Stimulated activated effector memory CD8-positive, alpha-beta T cell treated with anti-CD3 and anti-CD28 coated beads, Interleukin-12 subunit alpha, Interleukin-12 subunit beta, amount 100 ng/mL, for 72 hours (primary cell): Measurements from ENCODE around the gene CELF3.
"Not testable (repeated sequence)": the region's sequence is repeated elsewhere in the genome, so short reads cannot be mapped to it uniquely, and the experiment has no call there.

Experiments used
- ATAC-seq: fragments of 150-1000 bp; cut with Tn5 transposase; 2 replicates; pipeline ENCODE4 v1.10.0; 2021
- DNase-seq, 2 donors: peaks; one replicate each; pipeline ENCODE4 v3.0.0; 2021 to 2022; ENCODE audit warnings: low spot score in 2 of 2
- H3K27ac Mint-ChIP-seq: one replicate; pipeline ENCODE4 v1.8.0; 2022; ENCODE audit warnings: mild to moderate bottlenecking, mixed read lengths
- H3K36me3 Mint-ChIP-seq: one replicate; pipeline ENCODE4 v1.8.0; 2022; ENCODE audit warnings: mild to moderate bottlenecking, mixed read lengths
- H3K4me1 Mint-ChIP-seq: one replicate; pipeline ENCODE4 v1.8.0; 2022; ENCODE audit warnings: mixed read lengths
- H3K4me3 Mint-ChIP-seq: one replicate; pipeline ENCODE4 v1.8.0; 2022; ENCODE audit warnings: mild to moderate bottlenecking, mixed read lengths
- H3K9me3 Mint-ChIP-seq: one replicate; pipeline ENCODE4 v1.8.0; 2022; ENCODE audit warnings: mixed read lengths

Gene CELF3

DNA sequence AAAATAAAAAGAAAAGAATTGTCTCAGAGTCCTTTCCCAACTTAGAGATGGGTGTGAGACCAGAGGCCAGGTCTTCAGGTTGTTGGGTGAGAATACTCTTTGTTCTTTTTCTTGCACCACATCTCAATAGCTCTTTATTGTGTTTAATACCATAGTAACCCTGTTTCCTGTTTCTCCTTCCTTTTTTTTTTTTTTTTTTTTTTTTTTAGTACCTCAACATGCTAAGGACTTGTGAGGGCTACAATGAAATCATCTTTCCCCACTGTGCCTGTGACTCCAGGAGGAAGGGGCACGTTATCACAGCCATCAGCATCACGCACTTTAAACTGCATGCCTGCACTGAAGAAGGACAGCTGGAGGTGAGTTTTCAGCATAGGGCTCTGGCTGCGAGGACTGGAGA lies 24.4 kb downstream of the CELF3 start:
- peaks cover 76% of the 10 kb centered on the region for H3K36me3 Mint-ChIP-seq
- no peak for DNase-seq
- no peaks in the 10 kb centered on the region for H3K9me3 Mint-ChIP-seq
- ATAC-seq, result no peak
- H3K27ac Mint-ChIP-seq, result no peak overlapping the region
- H3K4me1 Mint-ChIP-seq, result no peaks in the 10 kb centered on the region
- H3K4me3 Mint-ChIP-seq, result no peak overlapping the region

GRCh38 chr1:151689494-151689893 lies 27.1 kb downstream of the CELF3 start:
- no peak overlapping the region for H3K4me3 Mint-ChIP-seq
- no peaks in the 10 kb centered on the region for H3K9me3 Mint-ChIP-seq
- ATAC-seq, result no peak
- no peak for DNase-seq
- H3K4me1 Mint-ChIP-seq, result no peaks in the 10 kb centered on the region
- H3K27ac Mint-ChIP-seq, result no peak overlapping the region
- H3K36me3 Mint-ChIP-seq, result peaks cover 67% of the 10 kb centered on the region

DNA sequence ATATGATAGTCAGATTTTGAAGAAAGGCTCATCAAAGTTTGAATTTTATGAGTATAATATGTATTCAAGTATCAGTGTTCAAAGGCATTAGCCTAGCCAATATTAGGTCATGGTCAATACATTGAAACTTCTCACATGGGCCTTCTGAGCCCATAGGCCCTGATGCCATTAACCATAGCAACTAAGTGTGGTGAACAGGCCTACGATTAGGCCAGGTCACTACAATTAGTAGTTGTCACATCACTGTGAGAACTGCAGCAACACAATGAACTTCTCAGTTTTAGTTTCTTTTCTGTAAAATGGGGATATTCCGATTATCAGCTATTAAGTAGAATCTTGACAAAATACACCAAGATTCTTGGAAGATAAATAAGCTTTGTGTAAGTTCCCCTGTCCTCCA lies 30.0 kb downstream of the CELF3 start:
- Mint-ChIP-seq H3K27ac (no peak overlapping the region), H3K4me3 (no peak overlapping the region), H3K36me3 (peaks cover 46% of the 10 kb centered on the region), H3K4me1 (no peaks in the 10 kb centered on the region), H3K9me3 (no peaks in the 10 kb centered on the region)
- ATAC-seq (no peak), DNase-seq (no peak)

- peaks cover 54% of the 10 kb centered on the region for H3K36me3 Mint-ChIP-seq
- H3K4me3 Mint-ChIP-seq, result no peak overlapping the region
- no peak overlapping the region for H3K27ac Mint-ChIP-seq
- peaks cover 5% of the 10 kb centered on the region for H3K4me1 Mint-ChIP-seq
- no peak for ATAC-seq
- DNase-seq, result no peak
- H3K9me3 Mint-ChIP-seq, result no peaks in the 10 kb centered on the region
Measured at GRCh38 chr1:151684128-151684527, 32.5 kb downstream of the CELF3 start.

DNA sequence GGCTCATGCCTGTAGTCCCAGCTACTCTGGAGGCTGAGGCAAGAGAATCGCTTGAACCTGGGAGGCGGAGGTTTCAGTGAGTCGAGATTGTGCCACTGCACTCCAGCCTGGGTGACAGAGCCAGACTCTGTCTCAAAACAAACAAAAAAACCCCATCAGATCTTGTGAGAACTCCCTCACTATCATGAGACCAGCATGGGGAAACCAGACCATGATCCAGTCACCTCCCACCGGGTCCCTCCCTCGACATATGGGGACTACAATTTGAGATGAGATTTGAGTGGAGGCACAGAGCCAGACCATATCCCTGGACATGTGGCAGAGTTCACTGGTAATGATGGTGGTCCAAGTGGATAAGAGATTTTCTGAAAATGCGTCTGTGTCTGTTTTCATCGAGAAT lies 33.7 kb downstream of the CELF3 start:
- not testable (repeated sequence) for H3K9me3 Mint-ChIP-seq, H3K4me3 Mint-ChIP-seq, DNase-seq, ATAC-seq, H3K4me1 Mint-ChIP-seq, H3K27ac Mint-ChIP-seq
- peaks cover 59% of the 10 kb centered on the region for H3K36me3 Mint-ChIP-seq

DNA sequence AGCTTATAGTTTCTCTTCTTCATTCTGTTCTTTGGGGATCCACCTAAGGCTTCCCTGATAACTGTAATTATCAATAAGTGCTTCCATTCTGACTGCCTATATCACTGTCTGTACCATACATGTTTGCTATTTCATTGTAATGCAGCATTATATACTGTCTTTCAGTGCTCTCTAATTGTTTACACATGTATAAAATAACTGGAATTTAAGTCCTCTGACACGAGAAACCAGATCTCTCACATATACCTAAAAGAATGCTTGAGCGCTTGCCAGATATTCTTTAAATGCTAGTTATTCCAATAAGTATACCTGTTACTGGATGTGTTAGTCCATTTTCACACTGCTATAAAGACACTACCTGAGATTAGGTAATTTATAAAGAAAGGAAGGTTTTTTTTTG lies 34.7 kb downstream of the CELF3 start:
- peaks cover 57% of the 10 kb centered on the region for H3K36me3 Mint-ChIP-seq
- DNase-seq (no peak), ATAC-seq (no peak)
- peak overlapping the region; percentile 57 for H3K27ac Mint-ChIP-seq
- no peaks in the 10 kb centered on the region for H3K9me3 Mint-ChIP-seq
- no peak overlapping the region for H3K4me3 Mint-ChIP-seq
- peaks cover 5% of the 10 kb centered on the region for H3K4me1 Mint-ChIP-seq

GRCh38 chr1:151680826-151681225 lies 35.8 kb downstream of the CELF3 start:
- ATAC-seq (peak; percentile 51), DNase-seq (no peak)
- Mint-ChIP-seq H3K4me3 (no peak overlapping the region), H3K4me1 (peaks cover 5% of the 10 kb centered on the region), H3K9me3 (no peaks in the 10 kb centered on the region), H3K27ac (no peak overlapping the region), H3K36me3 (peaks cover 62% of the 10 kb centered on the region)

- H3K27ac Mint-ChIP-seq, result no peak overlapping the region
- peaks cover 62% of the 10 kb centered on the region for H3K36me3 Mint-ChIP-seq
- H3K9me3 Mint-ChIP-seq, result no peaks in the 10 kb centered on the region
- ATAC-seq, result no peak
- H3K4me3 Mint-ChIP-seq, result no peak overlapping the region
- H3K4me1 Mint-ChIP-seq, result peaks cover 5% of the 10 kb centered on the region
- no peak for DNase-seq
Measured at GRCh38 chr1:151680391-151680790, 36.2 kb downstream of the CELF3 start.

GRCh38 chr1:151673407-151673806 lies 43.2 kb downstream of the CELF3 start:
- DNase-seq, result no peak
- ATAC-seq, result no peak
- no peak overlapping the region for H3K4me3 Mint-ChIP-seq
- H3K9me3 Mint-ChIP-seq, result no peaks in the 10 kb centered on the region
- H3K4me1 Mint-ChIP-seq, result peaks cover 7% of the 10 kb centered on the region
- H3K36me3 Mint-ChIP-seq, result peaks cover 74% of the 10 kb centered on the region
- H3K27ac Mint-ChIP-seq, result no peak overlapping the region

- not testable (repeated sequence) for H3K4me3 Mint-ChIP-seq, H3K27ac Mint-ChIP-seq, DNase-seq, H3K4me1 Mint-ChIP-seq, H3K9me3 Mint-ChIP-seq, ATAC-seq
- peaks cover 66% of the 10 kb centered on the region for H3K36me3 Mint-ChIP-seq
Measured at GRCh38 chr1:151670036-151670675, 46.4 kb downstream of the CELF3 start.

DNA sequence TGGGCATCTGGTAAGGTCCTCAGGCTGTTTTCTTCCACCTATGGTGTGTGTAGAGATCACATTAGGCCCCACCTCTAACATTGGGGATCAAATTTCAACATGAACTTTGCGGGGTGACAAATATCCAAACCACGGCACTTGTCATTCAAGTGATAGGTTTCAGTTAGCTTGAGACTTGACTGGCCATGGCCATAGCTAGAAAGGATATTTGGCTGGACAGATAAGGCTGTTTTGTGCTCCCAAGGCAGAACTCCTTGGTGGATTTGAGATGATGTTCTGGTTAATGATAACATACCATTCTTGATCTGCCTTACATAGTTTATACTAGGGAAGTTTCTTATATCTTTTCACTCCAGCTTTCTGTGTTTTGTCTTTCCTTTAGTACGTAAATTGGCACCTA lies 48.5 kb downstream of the CELF3 start:
- no peak overlapping the region for H3K27ac Mint-ChIP-seq

DNA sequence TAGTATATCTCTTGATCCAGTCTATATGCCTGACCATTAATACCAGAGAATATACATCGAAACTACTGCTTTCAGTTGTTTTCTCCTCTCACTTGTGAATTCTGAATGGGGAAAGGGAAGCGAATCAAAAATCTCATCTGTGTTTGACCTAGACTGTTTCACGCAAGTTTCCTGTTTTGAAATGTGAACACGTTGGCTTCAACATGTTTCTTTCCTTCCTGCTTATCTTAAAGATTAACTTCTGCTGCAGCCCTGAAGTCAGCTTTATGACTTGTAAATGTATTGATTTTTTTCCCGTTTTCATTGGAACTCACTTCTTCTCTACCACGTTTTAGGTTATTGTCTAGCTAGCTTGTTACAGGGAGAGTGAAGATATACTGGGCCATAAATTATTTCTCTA lies 54.9 kb downstream of the CELF3 start:
- no peaks in the 10 kb centered on the region for H3K9me3 Mint-ChIP-seq
- H3K4me1 Mint-ChIP-seq, result peaks cover 7% of the 10 kb centered on the region
- no peak overlapping the region for H3K4me3 Mint-ChIP-seq
- no peak for DNase-seq
- no peak for ATAC-seq
- H3K27ac Mint-ChIP-seq, result peak overlapping the region; percentile 53
- peaks cover 70% of the 10 kb centered on the region for H3K36me3 Mint-ChIP-seq

More for the DNA sequence above, 48.5 kb downstream of the CELF3 start:
- ATAC-seq, result no peak
- Mint-ChIP-seq H3K4me3 (no peak overlapping the region), H3K4me1 (no peaks in the 10 kb centered on the region), H3K9me3 (no peaks in the 10 kb centered on the region), H3K36me3 (peaks cover 62% of the 10 kb centered on the region)
- DNase-seq, result no peak

DNA sequence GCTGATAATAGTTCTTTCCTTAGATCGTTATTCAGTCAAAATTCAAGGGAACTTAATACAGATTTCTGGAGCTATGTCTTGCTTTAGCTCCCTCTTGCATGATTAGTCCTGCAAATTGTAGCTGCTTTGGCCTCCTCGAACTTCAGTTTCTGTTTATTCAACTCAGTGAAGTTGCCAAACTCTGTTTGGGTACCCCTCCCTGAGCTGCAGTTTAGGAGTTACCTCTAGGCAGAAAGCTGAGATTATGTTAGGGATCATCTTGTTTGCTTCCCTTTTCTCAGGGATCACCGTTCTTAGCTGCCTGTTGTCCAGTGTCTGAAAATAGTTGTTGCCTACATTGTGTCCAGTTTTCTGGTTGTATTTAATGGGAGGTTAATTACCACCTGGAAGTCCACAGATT lies 61.2 kb downstream of the CELF3 start:
- Mint-ChIP-seq H3K27ac (no peak overlapping the region), H3K36me3 (peaks cover 47% of the 10 kb centered on the region), H3K4me1 (peaks cover 22% of the 10 kb centered on the region), H3K9me3 (no peaks in the 10 kb centered on the region), H3K4me3 (no peak overlapping the region)
- DNase-seq (no peak), ATAC-seq (no peak)

DNA sequence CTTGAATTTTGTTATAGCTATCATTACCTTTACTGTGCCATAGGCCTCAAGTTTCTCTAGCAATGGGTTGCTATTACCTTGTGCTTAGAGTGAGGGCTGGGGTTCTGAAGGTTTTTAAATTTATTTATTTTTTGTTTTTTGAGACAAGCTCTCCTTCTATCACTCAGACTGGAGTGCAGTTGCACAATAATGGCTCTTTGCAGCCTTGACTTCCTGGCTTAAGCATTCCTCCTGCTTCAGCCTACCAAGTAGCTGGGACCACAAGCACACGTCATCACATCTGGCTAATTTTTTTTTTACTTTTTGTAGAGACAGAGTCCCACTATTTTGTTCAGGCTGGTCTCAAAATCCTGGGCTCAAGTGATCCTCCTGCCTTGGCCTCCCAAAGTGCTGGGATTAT lies 63.2 kb downstream of the CELF3 start:
- peaks cover 22% of the 10 kb centered on the region for H3K4me1 Mint-ChIP-seq
- peaks cover 35% of the 10 kb centered on the region for H3K36me3 Mint-ChIP-seq
- no peak for DNase-seq
- H3K27ac Mint-ChIP-seq, result peak overlapping the region; percentile 50
- no peak for ATAC-seq
- H3K9me3 Mint-ChIP-seq, result no peaks in the 10 kb centered on the region
- H3K4me3 Mint-ChIP-seq, result no peak overlapping the region
